GM12878 (cell line): ENCODE results near the gene CKS1B. TPM values are rescaled to one million over a fixed set of nuclear protein-coding genes. Genes with fewer than 3 reads are reported as not detected.
A peak's percentile ranks its signal among the peaks of the same experiment; 100 is the strongest.

Source experiments
- ATAC-seq: fragments of 200-7000 bp; cut with Tn5 transposase; 3 replicates; pipeline ENCODE4 v1.9.1; 2020; ENCODE audit warnings: mild to moderate bottlenecking, moderate library complexity
- BruUV-seq: library from RNA; stranded (reverse); fragments of 400-500 nt; replicated peaks from 2 replicates; lab custom pipeline; 2021; lab: Mats Ljungman, UMichigan
- CTCF ChIA-PET: fragments of 300-600 bp; sonication (Branson Sonifier 250); formaldehyde crosslinking; extraction: SDS; loops from one replicate; lab custom pipeline; 2021; ENCODE audit warnings: inconsistent platforms; lab: Yijun Ruan, JAX
- POLR2A ChIA-PET: fragments of 350-600 bp; formaldehyde crosslinking; extraction: SDS; loops from one replicate; lab custom pipeline; 2021; ENCODE audit warnings: inconsistent platforms; lab: Charles Lee
- RAD21 ChIA-PET: fragments of 300-600 bp; sonication (Branson Sonifier 250); formaldehyde crosslinking; loops from one replicate; lab custom pipeline; 2023; ENCODE audit warnings: antibody characterized with exemption; ENCODE audit not compliant: unreplicated experiment; lab: Charles Lee
- SMC1A ChIA-PET: fragments of 300-600 bp; sonication (Branson Sonifier 250); formaldehyde crosslinking; loops from one replicate; lab custom pipeline; 2023; ENCODE audit not compliant: unreplicated experiment, uncharacterized antibody; lab: Charles Lee
- DNase-seq: peaks from one replicate; pipeline ENCODE4 v3.0.0-alpha.2; 2011; ENCODE audit warnings: low read depth, low spot score
- FAIRE-seq: peaks from 3 replicates; lab custom pipeline; 2011; peaks lifted over from hg19 to GRCh38; lab: Jason Lieb, UNC
- H2AFZ ChIP-seq: 2 replicates; pipeline ENCODE4 v1.6.0; 2011; ENCODE audit warnings: low read depth, low read length, control low read depth; ENCODE audit not compliant: control insufficient read depth
- H3K27ac ChIP-seq: 2 replicates; pipeline ENCODE4 v1.5.1; 2011; ENCODE audit warnings: control low read depth; ENCODE audit not compliant: control insufficient read depth, insufficient read depth
- H3K27me3 ChIP-seq, 2 experiments: replicated peaks in 1 of 2; 2 replicates each; pipeline versions ENCODE4 v1.6.0 to v1.6.1; 2011; ENCODE audit warnings: low read length in 1 of 2; ENCODE audit not compliant: control insufficient read depth in 2 of 2, insufficient read depth in 2 of 2
- H3K36me3 ChIP-seq, 2 experiments: 2 replicates each; pipeline ENCODE4 v1.5.1; 2011; ENCODE audit warnings: low read length in 1 of 2; ENCODE audit not compliant: control insufficient read depth in 2 of 2, insufficient read depth in 2 of 2
- H3K4me1 ChIP-seq: 2 replicates; pipeline ENCODE4 v1.6.1; 2011; ENCODE audit warnings: mild to moderate bottlenecking, low read length, moderate library complexity, mixed read lengths; ENCODE audit not compliant: control insufficient read depth, insufficient read depth
- H3K4me2 ChIP-seq: 2 replicates; pipeline ENCODE4 v1.6.0; 2011; ENCODE audit warnings: control low read depth; ENCODE audit not compliant: control insufficient read depth, insufficient read depth
- H3K4me3 ChIP-seq: fragments of 200-600 bp; sonication (generic); 2 replicates; pipeline ENCODE4 v1.5.1; 2016
- H3K79me2 ChIP-seq: 2 replicates; pipeline ENCODE4 v1.6.0; 2011; ENCODE audit warnings: low read length; ENCODE audit not compliant: control insufficient read depth, insufficient read depth
- H3K9ac ChIP-seq: 2 replicates; pipeline ENCODE4 v1.8.0; 2011; ENCODE audit warnings: low read length, control low read depth, mixed read lengths; ENCODE audit not compliant: control insufficient read depth, insufficient read depth
- H3K9me3 ChIP-seq: replicated peaks from 3 replicates; pipeline ENCODE4 v1.5.1; 2011; ENCODE audit warnings: mild to moderate bottlenecking, low read length; ENCODE audit not compliant: control insufficient read depth, insufficient read depth
- H4K20me1 ChIP-seq: 2 replicates; pipeline ENCODE4 v1.6.0; 2011; ENCODE audit not compliant: control insufficient read depth, insufficient read depth
- ASH2L ChIP-seq: fragments of 300-600, 200-600 bp; sonication (generic); IDR thresholded peaks from 2 replicates; pipeline ENCODE4 v1.6.1; 2017; ENCODE audit warnings: low read depth, mild to moderate bottlenecking, borderline replicate concordance
- ATF3 ChIP-seq: IDR thresholded peaks from 2 replicates; pipeline ENCODE4 v1.6.1; 2011; ENCODE audit warnings: low read depth, mild to moderate bottlenecking, low read length, moderate library complexity, borderline replicate concordance; ENCODE audit errors: extremely low read depth
- BCLAF1 ChIP-seq: fragments of 450-650 bp; IDR thresholded peaks from 2 replicates; pipeline ENCODE4 v1.6.1; 2017; ENCODE audit warnings: antibody characterized with exemption, mild to moderate bottlenecking, moderate library complexity
- BHLHE40 ChIP-seq, 2 experiments: fragments of 450-650 bp in 1 of 2; IDR thresholded peaks; 2 replicates each; pipeline ENCODE4 v1.6.1; 2011 to 2017; ENCODE audit warnings: low read depth in 2 of 2, borderline replicate concordance in 1 of 2, improper control_type of control experiment in 1 of 2, low read length in 1 of 2, mild to moderate bottlenecking in 1 of 2
- JUND ChIP-seq: IDR thresholded peaks from 2 replicates; pipeline ENCODE4 v1.6.1; 2012; ENCODE audit warnings: low read depth, mild to moderate bottlenecking, low read length, improper control_type of control experiment, moderate library complexity
- LARP7 ChIP-seq: fragments of 450-650 bp; IDR thresholded peaks from 2 replicates; pipeline ENCODE4 v1.6.1; 2017; ENCODE audit warnings: mild to moderate bottlenecking
- MYB ChIP-seq: fragments of 150-350 bp; IDR thresholded peaks from 2 replicates; pipeline ENCODE4 v1.6.1; 2014; ENCODE audit warnings: mild to moderate bottlenecking, low read depth, low read length, borderline replicate concordance
- NBN ChIP-seq: fragments of 450-650 bp; IDR thresholded peaks from 2 replicates; pipeline ENCODE4 v1.6.1; 2016
- POLR2AphosphoS2 ChIP-seq: IDR thresholded peaks from 2 replicates; pipeline ENCODE4 v1.6.1; 2011; ENCODE audit warnings: low read depth, mild to moderate bottlenecking, low read length, improper control_type of control experiment, moderate library complexity
- SMAD1 ChIP-seq: fragments of 450-650 bp; IDR thresholded peaks from 2 replicates; pipeline ENCODE4 v1.6.1; 2018; ENCODE audit warnings: mild to moderate bottlenecking, low read depth; ENCODE audit not compliant: partially characterized antibody
- SMARCA5 ChIP-seq: fragments of 450-650 bp; IDR thresholded peaks from 2 replicates; pipeline ENCODE4 v1.6.1; 2017; ENCODE audit warnings: mild to moderate bottlenecking
- TAF1 ChIP-seq: IDR thresholded peaks from 2 replicates; pipeline ENCODE4 v1.6.1; 2011; ENCODE audit warnings: mild to moderate bottlenecking, low read depth, low read length, borderline replicate concordance
- TBL1XR1 ChIP-seq: IDR thresholded peaks from 2 replicates; pipeline ENCODE4 v1.6.1; 2012; ENCODE audit warnings: low read depth, low read length, improper control_type of control experiment
- ZNF217 ChIP-seq: fragments of 450-650 bp; IDR thresholded peaks from 2 replicates; pipeline ENCODE4 v1.6.1; 2017; ENCODE audit warnings: antibody characterized with exemption, mild to moderate bottlenecking
- WGBS: methylation state at CpG from one replicate; pipeline ENCODE4 v1.1.6; 2016; ENCODE audit warnings: low lambda C conversion rate; ENCODE audit not compliant: insufficient replicate concordance, insufficient coverage; ENCODE audit errors: missing lambda C conversion rate; 5-methylcytosine and 5-hydroxymethylcytosine counted together
- in situ Hi-C: fragments of 300-500 bp; cut with MboI; formaldehyde crosslinking; loops from 9 replicates; pipeline ENCODE4 v1.14.3; 2018; ENCODE audit warnings: mixed read lengths
- intact Hi-C: fragments of 100-400 bp; cut with micrococcal nuclease; formaldehyde crosslinking; loops from one replicate; pipeline ENCODE4 v1.14.2; 2022; ENCODE audit not compliant: unreplicated experiment
- polyA plus RNA-seq, 11 experiments: library from polyadenylated mRNA; depleted of rRNA in 4 of 11; unstranded in 6 of 11; stranded (reverse) in 5 of 11; fragments of >200 nt; fragmentation: Nextera tagmentation in 4 of 11; fragmentation: Illumina TruSeq in 1 of 11; extraction: Ambion mirVana in 4 of 11; extraction: Trizol in 1 of 11; gene quantifications; 1 replicate in 1 of 11; 2 replicates in 10 of 11; pipeline versions ENCODE4 v1.2.1 to v1.2.3, GENCODE V29; 2011 to 2016; ENCODE audit warnings: inconsistent platforms in 2 of 11, missing spikeins in 2 of 11, low read depth in 1 of 11
- total RNA-seq, 4 experiments: library from RNA; depleted of rRNA in 3 of 4; stranded (reverse); fragments of >200 nt in 3 of 4; fragmentation: Illumina TruSeq in 1 of 4; extraction: Trizol in 1 of 4; gene quantifications; 2 replicates each; pipeline versions ENCODE4 v1.2.1 to v1.2.3, GENCODE V29; 2013 to 2021
- TF ChIP-seq, protein P1 (sequence below): fragments of 450-650 bp; formaldehyde crosslinking; IDR thresholded peaks from 2 replicates; pipeline ENCODE4 v1.5.0; 2022; ENCODE audit warnings: mild to moderate bottlenecking, missing genetic modification characterization

Gene CKS1B
- total and polyA plus RNA-seq, 10 of the 15 experiments (the other 5 are each of a cell fraction or from before 2014, with no cell fraction given), result 125 to 608 (median 364) TPM

DNA sequence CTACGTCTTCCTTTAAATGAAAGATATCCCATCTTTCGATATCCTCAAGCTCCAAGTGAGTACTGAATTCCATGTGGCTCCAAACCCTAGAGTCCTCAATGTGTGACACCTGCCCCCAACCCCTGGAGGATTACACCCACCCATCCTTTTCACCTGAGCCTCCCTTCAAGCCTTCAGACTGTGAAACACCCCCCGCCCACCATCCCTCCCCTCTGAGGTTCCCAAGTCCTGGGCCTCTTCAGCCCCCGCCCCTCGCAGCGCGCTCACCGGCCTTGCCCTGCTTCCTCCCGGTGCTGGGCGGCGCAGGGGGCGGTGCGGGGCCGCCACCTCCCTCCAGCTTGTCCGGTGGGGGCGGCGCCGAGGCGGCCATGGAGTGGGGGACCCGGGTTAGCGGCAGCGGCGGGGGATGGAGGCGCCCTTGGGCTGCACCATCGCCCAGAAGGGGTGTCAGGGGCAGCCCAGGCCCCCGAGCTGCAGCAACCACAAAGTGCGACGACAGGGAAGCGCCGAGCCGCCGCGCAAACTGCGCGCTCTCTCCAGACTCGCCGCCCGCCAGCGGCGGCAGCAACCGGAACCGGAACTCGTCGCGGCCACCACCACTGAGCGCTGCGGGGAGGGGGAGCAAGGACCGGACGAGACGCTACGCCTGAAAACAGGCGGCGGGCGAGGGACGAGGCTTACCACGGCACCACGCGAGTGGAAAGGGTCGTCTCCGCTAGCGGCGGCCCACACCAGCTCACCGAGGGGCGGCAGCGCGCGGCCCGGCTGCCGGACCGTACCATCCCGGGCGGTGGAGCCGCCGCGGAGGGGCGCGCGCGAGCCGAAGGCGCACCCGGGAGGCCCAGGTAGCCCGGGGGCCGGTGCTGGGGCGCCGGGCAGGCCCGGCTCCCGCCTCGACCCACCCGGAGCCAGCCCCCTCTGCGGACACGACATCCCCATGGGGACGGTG, 13.0 kb upstream of the CKS1B start, which contains the start of gene PYGO2:
PYGO2 (minus strand) TSS at position 576 of the 949 bp plus-strand sequence; CDS start at position 370, 206 bp downstream.
- H3K27me3 ChIP-seq, result no peaks in the 10 kb centered on the region
- no TSS peak for BruUV-seq
- H3K27ac ChIP-seq, result peak within 1 kb of the TSS; percentile 97
- peak within 1 kb of the TSS; percentile 81 for H3K9ac ChIP-seq
- FAIRE-seq (peak; percentile 54), DNase-seq (no peak), ATAC-seq (peak; percentile 94)
- ChIA-PET RAD21 (interaction anchor here (0.6 to 2.4 kb wide), 7 partner anchors 9 to 90 kb away, joined by 3 to 15 read pairs (median 5); partner anchors contain the start of genes ADAM15, PMVK and SHC1), SMC1A (interaction anchor here (0.8 to 3.1 kb wide), 12 partner anchors 8 to 61 kb away, joined by 3 to 14 read pairs (median 4); partner anchors contain the start of genes CKS1B, FLAD1 and SHC1), CTCF (interaction anchor here (0.6 to 2.7 kb wide), 18 partner anchors 9 to 938 kb away, joined by 3 to 20 read pairs (median 5); partner anchors contain the start of genes ADAM15, PMVK and SHC1), POLR2A (interaction anchor here (0.5 to 12.3 kb wide), 12 partner anchors 10 to 268 kb away, joined by 3 to 140 read pairs (median 6); partner anchors contain the start of genes CKS1B, PMVK and SHC1)
- peak within 1 kb of the TSS; percentile 88 for H3K4me3 ChIP-seq
- in situ Hi-C loops, result no loop called here
- intact Hi-C loops, result loop anchor here (2.0 to 5.0 kb wide), 2 partner anchors 25 to 41 kb away; partner anchors contain the start of genes PMVK and ZBTB7B
- no peaks in the 10 kb centered on the region for H3K9me3 ChIP-seq
- 1% methylated on average over 66 of the region's 93 CpGs for WGBS
- H3K4me2 ChIP-seq, result peak within 1 kb of the TSS; percentile 86
- H3K36me3 ChIP-seq, result peaks cover 9 to 12% of the 10 kb centered on the region in 2 experiments; a peak in 3 of 4 replicates
- peak within 1 kb of the TSS; percentile 73 for H2AFZ ChIP-seq
- H3K79me2 ChIP-seq, result peaks cover 31% of the 10 kb centered on the region
- no peaks in the 10 kb centered on the region for H4K20me1 ChIP-seq
- peaks cover 9% of the 10 kb centered on the region for H3K4me1 ChIP-seq
- TF ChIP-seq ASH2L (peak; percentile 60; the same call in 1 of the 2 replicates), JUND (peak; percentile 96), NBN (peak; percentile 58; the same call in 1 of the 2 replicates), BHLHE40 (IDR thresholded peaks at IDR 0.05; ENCODE audit: borderline replicate concordance in 1 of 2, low read depth in 2 of 2, low read length in 1 of 2) (peak; percentile 92 to 99), TBL1XR1 (no peak), TAF1 (peak; percentile 74), MYB (no peak), SMAD1 (no peak), SMARCA5 (peak; percentile 98), ATF3 (no peak), LARP7 (peak; percentile 99), BCLAF1 (peak; percentile 93), ZNF217 (peak; percentile 78), POLR2AphosphoS2 (peak; percentile 94; the same call in 1 of the 2 replicates)
- TF ChIP-seq, protein P1, sequence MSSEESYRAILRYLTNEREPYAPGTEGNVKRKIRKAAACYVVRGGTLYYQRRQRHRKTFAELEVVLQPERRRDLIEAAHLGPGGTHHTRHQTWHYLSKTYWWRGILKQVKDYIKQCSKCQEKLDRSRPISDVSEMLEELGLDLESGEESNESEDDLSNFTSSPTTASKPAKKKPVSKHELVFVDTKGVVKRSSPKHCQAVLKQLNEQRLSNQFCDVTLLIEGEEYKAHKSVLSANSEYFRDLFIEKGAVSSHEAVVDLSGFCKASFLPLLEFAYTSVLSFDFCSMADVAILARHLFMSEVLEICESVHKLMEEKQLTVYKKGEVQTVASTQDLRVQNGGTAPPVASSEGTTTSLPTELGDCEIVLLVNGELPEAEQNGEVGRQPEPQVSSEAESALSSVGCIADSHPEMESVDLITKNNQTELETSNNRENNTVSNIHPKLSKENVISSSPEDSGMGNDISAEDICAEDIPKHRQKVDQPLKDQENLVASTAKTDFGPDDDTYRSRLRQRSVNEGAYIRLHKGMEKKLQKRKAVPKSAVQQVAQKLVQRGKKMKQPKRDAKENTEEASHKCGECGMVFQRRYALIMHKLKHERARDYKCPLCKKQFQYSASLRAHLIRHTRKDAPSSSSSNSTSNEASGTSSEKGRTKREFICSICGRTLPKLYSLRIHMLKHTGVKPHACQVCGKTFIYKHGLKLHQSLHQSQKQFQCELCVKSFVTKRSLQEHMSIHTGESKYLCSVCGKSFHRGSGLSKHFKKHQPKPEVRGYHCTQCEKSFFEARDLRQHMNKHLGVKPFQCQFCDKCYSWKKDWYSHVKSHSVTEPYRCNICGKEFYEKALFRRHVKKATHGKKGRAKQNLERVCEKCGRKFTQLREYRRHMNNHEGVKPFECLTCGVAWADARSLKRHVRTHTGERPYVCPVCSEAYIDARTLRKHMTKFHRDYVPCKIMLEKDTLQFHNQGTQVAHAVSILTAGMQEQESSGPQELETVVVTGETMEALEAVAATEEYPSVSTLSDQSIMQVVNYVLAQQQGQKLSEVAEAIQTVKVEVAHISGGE, result peak; percentile 42; the same call in 1 of the 2 replicates
